ENCODE results near the gene PROK1. TPM values are rescaled to one million over a fixed set of nuclear protein-coding genes. Genes with fewer than 3 reads are reported as not detected.

Gene PROK1
- total and polyA plus RNA-seq, 2 of the 4 experiments (the other 2 are of a cell fraction): not detected

DNA sequence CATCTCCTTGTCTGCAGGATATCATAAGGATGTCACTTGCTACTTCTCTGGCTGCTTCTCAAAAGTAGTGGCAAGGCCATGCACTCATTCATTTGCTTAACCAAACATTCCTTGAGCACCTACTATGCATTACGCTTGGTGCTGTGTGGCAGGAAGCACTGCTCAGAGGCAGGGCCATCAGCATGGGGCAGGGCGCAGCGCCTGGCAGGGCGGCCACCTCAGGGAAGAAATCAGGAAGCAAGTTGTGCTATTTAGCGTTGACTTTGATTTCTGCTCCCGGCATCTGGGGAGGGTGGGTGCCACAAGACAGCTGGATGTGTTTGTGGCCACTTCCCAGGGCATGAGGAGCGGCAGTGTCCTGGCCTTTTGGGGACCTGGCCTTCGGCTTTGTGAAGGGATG, 27.9 kb downstream of the PROK1 start:
- Histone ChIP-seq H2BK5ac (ENCODE audit: low read depth, low read length, poor library complexity, severe bottlenecking) (no peak overlapping the region), H3K27ac (ENCODE audit: insufficient read depth, low read length) (no peak overlapping the region), H3K18ac (ENCODE audit: low read depth, low read length) (no peak overlapping the region), H2AFZ (replicated peaks; ENCODE audit: low read length, poor library complexity) (no peak overlapping the region), H3K36me3 (ENCODE audit: control insufficient read depth, insufficient read depth, low read length) (no peaks in the 10 kb centered on the region), H2AK9ac (replicated peaks; ENCODE audit: low read depth, low read length, poor library complexity) (no peak overlapping the region), H2BK20ac (ENCODE audit: low read depth, low read length) (no peak overlapping the region), H2BK120ac (ENCODE audit: low read depth, low read length) (no peak overlapping the region), H4K5ac (ENCODE audit: low read depth, low read length) (no peak overlapping the region), H4K8ac (ENCODE audit: low read depth in 2 of 2, low read length in 2 of 2) (no peak overlapping the region), H3K79me1 (ENCODE audit: low read depth in 1 of 2, low read length in 2 of 2) (no peaks in the 10 kb centered on the region), H3K4me3 (ENCODE audit: insufficient read depth, low read depth, low read length) (no peak overlapping the region), H3K9ac (ENCODE audit: low read depth, low read length) (no peak overlapping the region), H4K20me1 (ENCODE audit: insufficient read depth, low read length) (no peaks in the 10 kb centered on the region), H3K4me1 (ENCODE audit: control insufficient read depth, insufficient read depth, low read length) (peaks cover 10% of the 10 kb centered on the region), H3K23ac (ENCODE audit: low read depth, low read length) (no peak overlapping the region), H3K4me2 (ENCODE audit: low read depth, low read length) (no peak overlapping the region), H3K9me1 (ENCODE audit: insufficient read depth, low read length) (0 out of 2 replicates have a peak, but pooled peaks cover 8% of the 10 kb centered on the region), H2AK5ac (ENCODE audit: low read depth, low read length) (no peak overlapping the region; the same call in 1 of the 2 replicates), H4K91ac (ENCODE audit: insufficient read depth, low read depth, low read length) (no peak overlapping the region), H3K9me3 (ENCODE audit: control insufficient read depth, insufficient read depth, low read length) (no peaks in the 10 kb centered on the region), H3K27me3 (ENCODE audit: control insufficient read depth, insufficient read depth, low read length) (peaks cover 17% of the 10 kb centered on the region; the same call in 1 of the 2 replicates), H3K14ac (replicated peaks; ENCODE audit: low read depth, low read length) (no peak overlapping the region), H2BK15ac (ENCODE audit: low read depth, low read length) (no peak overlapping the region), H3K4ac (ENCODE audit: low read depth, low read length) (no peak overlapping the region), H3K56ac (ENCODE audit: extremely low read depth, insufficient read depth, low read length) (no peak overlapping the region)
- no TSS peak for BruUV-seq (replicated peaks)
- WGBS, 2 experiments (ENCODE audit: extremely low coverage in 2 of 2, insufficient read length in 1 of 2): 94% methylated on average over 3 of the region's 8 CpGs; no CpG with 5 or more reads in 1 of the 2 experiments
- ChIA-PET POLR2A (ENCODE audit: unreplicated experiment) (no interaction called here), CTCF (interaction anchor here (1.0 kb wide), 1 partner anchor 373 kb away, joined by 3 read pairs; no protein-coding TSS in a partner anchor)
- dilution Hi-C loops (cut with HindIII; ENCODE audit: low sequenced_read_pairs, unreplicated experiment): no loop called here
- no peak for ATAC-seq (ENCODE audit: low read depth)
- intact Hi-C loops (cut with micrococcal nuclease): no loop called here
- DNase-seq: no peak
- in situ Hi-C loops (cut with MboI; ENCODE audit: low sequenced_read_pairs): no loop called here
- no peak for TF ChIP-seq NFE2L2 (IDR thresholded peaks at IDR 0.05; ENCODE audit: low read depth, low read length)
- no peak for TF ChIP-seq MAFK (IDR thresholded peaks at IDR 0.05; ENCODE audit: low read depth, low read length)
